Cardiac fibroblast (primary cell): Measurements from ENCODE around the gene INO80E.
"Not testable (repeated sequence)": the region's sequence is repeated elsewhere in the genome, so short reads cannot be mapped to it uniquely, and the experiment has no call there.

ENCODE experiments used
- DNase-seq, 2 donors: peaks; one replicate each; pipeline versions ENCODE4 v3.0.0 to v3.0.0-alpha.2; 2010; ENCODE audit warnings: low read depth in 2 of 2
- H3K4me3 ChIP-seq, 2 donors: replicated peaks in 1 of 2; 1 replicate in 1 of 2; 2 replicates in 1 of 2; pipeline ENCODE4 v1.5.1; 2011; ENCODE audit warnings: low read depth in 2 of 2, low read length in 2 of 2, mild to moderate bottlenecking in 2 of 2, moderate library complexity in 1 of 2
- CTCF ChIP-seq: IDR thresholded peaks from one replicate; pipeline ENCODE4 v1.5.1; 2011; ENCODE audit warnings: low read depth, mild to moderate bottlenecking, low read length, inconsistent platforms

INO80E gene

GRCh38 chr16:30011714-30012504 lies 15.9 kb downstream of the INO80E start:
- no peak for DNase-seq
- no peak for TF ChIP-seq CTCF
- H3K4me3 ChIP-seq = no peak overlapping the region

- DNase-seq = not testable (repeated sequence)
These were observed 16.6 kb downstream of the INO80E start for GRCh38 chr16:30012598-30012997.

GRCh38 chr16:30015450-30015849 lies 19.4 kb downstream of the INO80E start:
- not testable (repeated sequence) for H3K4me3 ChIP-seq, DNase-seq

More at GRCh38 chr16:30012598-30012997, 16.6 kb downstream of the INO80E start:
- H3K4me3 ChIP-seq = not testable (repeated sequence)

GRCh38 chr16:30016555-30017276 lies 20.7 kb downstream of the INO80E start:
- no peak for DNase-seq
- TF ChIP-seq CTCF = no peak
- H3K4me3 ChIP-seq = no peak overlapping the region

- DNase-seq = no peak
- no peak for TF ChIP-seq CTCF
- no peak overlapping the region for H3K4me3 ChIP-seq
These were observed 21.2 kb downstream of the INO80E start for GRCh38 chr16:30017277-30017656.

GRCh38 chr16:30017937-30018336 lies 21.9 kb downstream of the INO80E start:
- not testable (repeated sequence) for H3K4me3 ChIP-seq, DNase-seq

- TF ChIP-seq CTCF = no peak
- H3K4me3 ChIP-seq = no peak overlapping the region
- peak in 1 of 2 donors; percentile 12 for DNase-seq
These were observed 22.7 kb downstream of the INO80E start for GRCh38 chr16:30018731-30019158.

GRCh38 chr16:30022887-30023286 lies 26.8 kb downstream of the INO80E start, which contains the start of gene C16orf92:
Gene C16orf92 (plus strand): TSS chr16:30023198. CDS start chr16:30023341, 143 bp downstream.
- H3K4me3 ChIP-seq = no peak within 1 kb of the TSS
- no peak for TF ChIP-seq CTCF
- no peak for DNase-seq
